Neutrophil (primary cell): Measurements from ENCODE around the gene MYH15.

Experiments
- H3K27ac ChIP-seq: fragments of 200-600 bp; sonication (generic); 2 replicates; pipeline ENCODE4 v1.5.1; 2016; ENCODE audit warnings: mild to moderate bottlenecking, moderate library complexity
- H3K27me3 ChIP-seq: fragments of 200-600 bp; sonication (generic); 2 replicates; pipeline ENCODE4 v1.6.0; 2016; ENCODE audit warnings: mild to moderate bottlenecking
- H3K36me3 ChIP-seq: fragments of 200-600 bp; sonication (generic); 2 replicates; pipeline ENCODE4 v1.5.1; 2017
- H3K4me1 ChIP-seq, 2 experiments: fragments of 200-600 bp in 1 of 2; sonication (generic) in 1 of 2; 1 replicate in 1 of 2; 2 replicates in 1 of 2; pipeline versions ENCODE4 v1.5.1 to v1.6.1; 2013 to 2016; ENCODE audit warnings: low read depth in 1 of 2, low read length in 1 of 2, mild to moderate bottlenecking in 1 of 2, moderate library complexity in 1 of 2; ENCODE audit not compliant: control insufficient read depth in 1 of 2, insufficient read depth in 1 of 2
- H3K4me3 ChIP-seq, 2 experiments: fragments of 200-600 bp in 1 of 2; sonication (generic) in 1 of 2; 1 replicate in 1 of 2; 2 replicates in 1 of 2; pipeline ENCODE4 v1.5.1; 2013 to 2016; ENCODE audit warnings: low read depth in 1 of 2, low read length in 1 of 2, mild to moderate bottlenecking in 1 of 2, moderate library complexity in 1 of 2
- H3K9me3 ChIP-seq: fragments of 200-600 bp; sonication (generic); 2 replicates; pipeline ENCODE4 v1.5.1; 2016
- CTCF ChIP-seq: fragments of 200-600 bp; sonication (generic); IDR thresholded peaks from 2 replicates; pipeline ENCODE4 v1.5.1; 2016; ENCODE audit warnings: antibody characterized with exemption

The MYH15 gene

GRCh38 chr3:108343491-108343890 lies 166.9 kb downstream of the MYH15 start:
- Histone ChIP-seq H3K4me1 (peaks cover 22 to 23% of the 10 kb centered on the region in 2 experiments), H3K9me3 (no peaks in the 10 kb centered on the region), H3K36me3 (no peaks in the 10 kb centered on the region), H3K27ac (no peak overlapping the region), H3K27me3 (no peaks in the 10 kb centered on the region), H3K4me3 (no peak overlapping the region)
- no peak for TF ChIP-seq CTCF

DNA sequence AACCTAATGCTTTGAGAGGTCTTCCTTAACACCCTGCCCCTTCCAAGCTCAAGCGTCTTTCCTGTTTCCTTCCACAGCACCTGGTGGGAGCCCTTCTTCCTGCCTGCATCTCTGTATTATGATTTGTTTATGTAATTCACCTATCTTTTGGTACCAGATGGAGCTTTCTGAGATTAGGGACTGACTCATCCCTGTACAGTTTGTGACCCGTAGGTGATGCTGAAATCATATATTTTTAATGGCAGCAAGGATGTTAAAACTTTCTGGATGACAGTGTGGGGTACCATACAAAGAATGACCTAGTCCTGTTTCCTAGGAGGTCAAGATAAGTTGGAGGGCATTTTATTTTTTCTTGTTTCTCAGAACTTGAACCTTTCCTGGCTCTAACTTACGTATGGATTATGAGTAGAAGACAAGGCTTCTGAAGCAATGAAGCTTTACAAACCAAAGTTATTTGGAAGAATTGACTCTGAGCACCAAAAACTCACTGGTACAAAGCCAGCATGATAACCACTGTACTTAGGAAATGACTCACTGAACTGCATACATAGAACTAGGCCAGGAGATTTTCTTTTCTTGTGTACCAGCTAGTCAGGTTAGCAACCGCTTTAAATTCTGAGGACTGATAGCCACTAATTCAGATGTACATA lies 167.4 kb downstream of the MYH15 start:
- no peak for TF ChIP-seq CTCF
- Histone ChIP-seq H3K27ac (no peak overlapping the region), H3K36me3 (no peaks in the 10 kb centered on the region), H3K27me3 (no peaks in the 10 kb centered on the region), H3K9me3 (no peaks in the 10 kb centered on the region), H3K4me3 (no peak overlapping the region), H3K4me1 (peaks cover 22 to 23% of the 10 kb centered on the region in 2 experiments)

GRCh38 chr3:108341911-108342310 lies 168.5 kb downstream of the MYH15 start:
- no peak overlapping the region for H3K4me3 ChIP-seq
- H3K27me3 ChIP-seq = no peaks in the 10 kb centered on the region
- H3K27ac ChIP-seq = no peak overlapping the region
- peaks cover 14 to 16% of the 10 kb centered on the region in 2 experiments for H3K4me1 ChIP-seq
- no peaks in the 10 kb centered on the region for H3K9me3 ChIP-seq
- H3K36me3 ChIP-seq = no peaks in the 10 kb centered on the region
- no peak for TF ChIP-seq CTCF

GRCh38 chr3:108338901-108339545 lies 171.4 kb downstream of the MYH15 start:
- TF ChIP-seq CTCF = no peak
- no peak overlapping the region for H3K4me3 ChIP-seq
- H3K27ac ChIP-seq = no peak overlapping the region
- no peaks in the 10 kb centered on the region for H3K27me3 ChIP-seq
- no peaks in the 10 kb centered on the region for H3K9me3 ChIP-seq
- H3K4me1 ChIP-seq = no peaks in the 10 kb centered on the region
- no peaks in the 10 kb centered on the region for H3K36me3 ChIP-seq

GRCh38 chr3:108334701-108335100 lies 175.7 kb downstream of the MYH15 start:
- Histone ChIP-seq H3K4me1 (no peaks in the 10 kb centered on the region), H3K27ac (no peak overlapping the region), H3K27me3 (no peaks in the 10 kb centered on the region), H3K4me3 (no peak overlapping the region), H3K36me3 (no peaks in the 10 kb centered on the region), H3K9me3 (no peaks in the 10 kb centered on the region)
- TF ChIP-seq CTCF = no peak
